WTC11 (cell line): ENCODE results near the gene CD40. TPM values are rescaled to one million over a fixed set of nuclear protein-coding genes. Genes with fewer than 3 reads are reported as not detected.

Experiments used
- FOXJ3 ChIP-seq: sonication (generic); formaldehyde crosslinking; IDR thresholded peaks from 2 replicates; pipeline ENCODE4 v1.9.0; 2021; ENCODE audit warnings: missing genetic modification reagents, mild to moderate bottlenecking, borderline replicate concordance
- GRHL2 ChIP-seq: fragments of 250-450 bp; sonication (Bioruptor Pico); IDR thresholded peaks from 2 replicates; pipeline ENCODE4 v1.8.0; 2022; ENCODE audit warnings: mild to moderate bottlenecking, moderate library complexity; ENCODE audit not compliant: insufficient replicate concordance, severe bottlenecking
- HMGA2 ChIP-seq: fragments of 250-450 bp; sonication (Bioruptor Pico); IDR thresholded peaks from 2 replicates; pipeline ENCODE4 v1.4.0; 2021; ENCODE audit warnings: mild to moderate bottlenecking, moderate library complexity
- KAT7 ChIP-seq: sonication (generic); formaldehyde crosslinking; IDR thresholded peaks from 2 replicates; pipeline ENCODE4 v1.8.1; 2023; ENCODE audit warnings: missing genetic modification reagents, mild to moderate bottlenecking, borderline replicate concordance
- NR1H2 ChIP-seq: sonication (generic); formaldehyde crosslinking; IDR thresholded peaks from 2 replicates; pipeline ENCODE4 v1.9.0; 2021; ENCODE audit warnings: mild to moderate bottlenecking, moderate library complexity, missing genetic modification reagents
- SMAD4 ChIP-seq: sonication (generic); formaldehyde crosslinking; IDR thresholded peaks from 2 replicates; pipeline ENCODE4 v1.8.0; 2022; ENCODE audit warnings: mild to moderate bottlenecking, missing genetic modification reagents
- SP1 ChIP-seq: sonication (generic); formaldehyde crosslinking; conservative IDR thresholded peaks from 2 replicates; pipeline ENCODE4 v1.8.1; 2022; ENCODE audit warnings: missing genetic modification reagents
- ZNF232 ChIP-seq: sonication (generic); formaldehyde crosslinking; IDR thresholded peaks from 2 replicates; pipeline ENCODE4 v1.8.0; 2022; ENCODE audit warnings: mild to moderate bottlenecking, missing genetic modification reagents
- ZNF317 ChIP-seq: sonication (generic); formaldehyde crosslinking; IDR thresholded peaks from 2 replicates; pipeline ENCODE4 v1.8.1; 2023; ENCODE audit warnings: low read depth, mild to moderate bottlenecking, moderate library complexity, missing genetic modification reagents, borderline replicate concordance
- ZNF671 ChIP-seq: fragments of 250-450 bp; sonication (Bioruptor Pico); IDR thresholded peaks from 2 replicates; pipeline ENCODE4 v1.8.0; 2021; ENCODE audit warnings: mild to moderate bottlenecking
- total RNA-seq: library from RNA; stranded (reverse); gene quantifications from 3 replicates; pipeline ENCODE4 v1.2.3, GENCODE V29; 2021
- TF ChIP-seq, protein P1 (sequence below): fragments of 250-450 bp; sonication (Bioruptor Pico); IDR thresholded peaks from 2 replicates; pipeline ENCODE4 v1.9.0; 2021; ENCODE audit warnings: mild to moderate bottlenecking, borderline replicate concordance
- TF ChIP-seq, protein P2 (sequence below): sonication (generic); formaldehyde crosslinking; IDR thresholded peaks from 2 replicates; pipeline ENCODE4 v1.8.0; 2022; ENCODE audit warnings: mild to moderate bottlenecking, missing genetic modification reagents
- TF ChIP-seq, protein P3 (sequence below): sonication (generic); formaldehyde crosslinking; IDR thresholded peaks from 2 replicates; pipeline ENCODE4 v1.8.1; 2022; ENCODE audit warnings: missing genetic modification reagents, borderline replicate concordance
- TF ChIP-seq, protein P4 (sequence below): fragments of 250-450 bp; sonication (Bioruptor Pico); conservative IDR thresholded peaks from 2 replicates; pipeline ENCODE4 v1.9.0; 2021; ENCODE audit warnings: mild to moderate bottlenecking
- TF ChIP-seq, protein P5 (sequence below): sonication (generic); formaldehyde crosslinking; IDR thresholded peaks from 2 replicates; pipeline ENCODE4 v1.8.1; 2022; ENCODE audit warnings: low read depth, missing genetic modification reagents, borderline replicate concordance
- TF ChIP-seq, protein P6 (sequence below): sonication (generic); formaldehyde crosslinking; conservative IDR thresholded peaks from 2 replicates; pipeline ENCODE4 v1.8.1; 2022; ENCODE audit warnings: mild to moderate bottlenecking, missing genetic modification reagents
- TF ChIP-seq, protein P7 (sequence below): sonication (generic); formaldehyde crosslinking; IDR thresholded peaks from 2 replicates; pipeline ENCODE4 v1.8.0; 2022; ENCODE audit warnings: mild to moderate bottlenecking, missing genetic modification reagents

The CD40 gene
- total RNA-seq, 1 experiment from 2014 or later: 14.8 TPM

DNA sequence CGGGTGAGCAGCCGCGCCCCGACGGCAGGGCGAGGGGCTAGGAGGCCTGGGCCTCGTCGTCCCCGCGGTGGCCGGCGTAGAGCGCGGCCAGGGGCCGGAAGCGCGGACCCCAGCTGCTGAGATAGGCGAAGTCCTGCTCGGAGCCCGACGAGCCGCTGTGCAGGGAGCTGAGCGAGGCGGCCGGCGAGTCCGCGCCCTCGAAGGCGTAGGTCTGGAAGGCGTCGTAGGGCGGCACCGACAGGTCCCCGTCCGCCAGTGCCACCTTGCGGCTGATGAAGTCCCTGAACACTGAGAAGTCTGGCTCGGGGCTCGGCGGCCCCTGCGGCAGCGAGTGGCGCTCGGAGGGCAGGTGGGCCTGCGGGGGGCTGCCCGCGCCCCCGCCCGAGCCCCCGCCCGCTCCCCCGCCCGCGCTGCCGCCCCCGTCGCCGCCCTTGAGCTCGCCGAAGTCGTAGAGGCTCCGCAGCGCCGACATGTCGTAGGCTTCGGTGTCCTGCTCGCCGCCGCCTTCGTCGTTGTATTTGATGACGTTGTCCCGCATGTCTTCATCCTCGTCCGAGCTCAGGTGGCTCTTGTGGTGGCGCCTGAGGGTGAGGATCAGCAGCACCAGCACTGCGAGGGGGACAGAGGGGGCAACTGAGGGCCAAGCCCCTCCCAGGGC lies 56.5 kb downstream of the CD40 start (continued):
- TF ChIP-seq, protein P1, sequence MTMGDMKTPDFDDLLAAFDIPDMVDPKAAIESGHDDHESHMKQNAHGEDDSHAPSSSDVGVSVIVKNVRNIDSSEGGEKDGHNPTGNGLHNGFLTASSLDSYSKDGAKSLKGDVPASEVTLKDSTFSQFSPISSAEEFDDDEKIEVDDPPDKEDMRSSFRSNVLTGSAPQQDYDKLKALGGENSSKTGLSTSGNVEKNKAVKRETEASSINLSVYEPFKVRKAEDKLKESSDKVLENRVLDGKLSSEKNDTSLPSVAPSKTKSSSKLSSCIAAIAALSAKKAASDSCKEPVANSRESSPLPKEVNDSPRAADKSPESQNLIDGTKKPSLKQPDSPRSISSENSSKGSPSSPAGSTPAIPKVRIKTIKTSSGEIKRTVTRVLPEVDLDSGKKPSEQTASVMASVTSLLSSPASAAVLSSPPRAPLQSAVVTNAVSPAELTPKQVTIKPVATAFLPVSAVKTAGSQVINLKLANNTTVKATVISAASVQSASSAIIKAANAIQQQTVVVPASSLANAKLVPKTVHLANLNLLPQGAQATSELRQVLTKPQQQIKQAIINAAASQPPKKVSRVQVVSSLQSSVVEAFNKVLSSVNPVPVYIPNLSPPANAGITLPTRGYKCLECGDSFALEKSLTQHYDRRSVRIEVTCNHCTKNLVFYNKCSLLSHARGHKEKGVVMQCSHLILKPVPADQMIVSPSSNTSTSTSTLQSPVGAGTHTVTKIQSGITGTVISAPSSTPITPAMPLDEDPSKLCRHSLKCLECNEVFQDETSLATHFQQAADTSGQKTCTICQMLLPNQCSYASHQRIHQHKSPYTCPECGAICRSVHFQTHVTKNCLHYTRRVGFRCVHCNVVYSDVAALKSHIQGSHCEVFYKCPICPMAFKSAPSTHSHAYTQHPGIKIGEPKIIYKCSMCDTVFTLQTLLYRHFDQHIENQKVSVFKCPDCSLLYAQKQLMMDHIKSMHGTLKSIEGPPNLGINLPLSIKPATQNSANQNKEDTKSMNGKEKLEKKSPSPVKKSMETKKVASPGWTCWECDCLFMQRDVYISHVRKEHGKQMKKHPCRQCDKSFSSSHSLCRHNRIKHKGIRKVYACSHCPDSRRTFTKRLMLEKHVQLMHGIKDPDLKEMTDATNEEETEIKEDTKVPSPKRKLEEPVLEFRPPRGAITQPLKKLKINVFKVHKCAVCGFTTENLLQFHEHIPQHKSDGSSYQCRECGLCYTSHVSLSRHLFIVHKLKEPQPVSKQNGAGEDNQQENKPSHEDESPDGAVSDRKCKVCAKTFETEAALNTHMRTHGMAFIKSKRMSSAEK: no peak
- no peak for TF ChIP-seq ZNF317 (CRISPR knock-in tag)
- TF ChIP-seq, protein P2, sequence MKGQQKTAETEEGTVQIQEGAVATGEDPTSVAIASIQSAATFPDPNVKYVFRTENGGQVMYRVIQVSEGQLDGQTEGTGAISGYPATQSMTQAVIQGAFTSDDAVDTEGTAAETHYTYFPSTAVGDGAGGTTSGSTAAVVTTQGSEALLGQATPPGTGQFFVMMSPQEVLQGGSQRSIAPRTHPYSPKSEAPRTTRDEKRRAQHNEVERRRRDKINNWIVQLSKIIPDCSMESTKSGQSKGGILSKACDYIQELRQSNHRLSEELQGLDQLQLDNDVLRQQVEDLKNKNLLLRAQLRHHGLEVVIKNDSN (CRISPR knock-in tag): peak; percentile 14; the same call in 1 of the 2 replicates
- TF ChIP-seq SP1 (CRISPR knock-in tag): 0 out of 2 replicates have a peak, but pooled peaks have one; percentile 32
- TF ChIP-seq, protein P3, sequence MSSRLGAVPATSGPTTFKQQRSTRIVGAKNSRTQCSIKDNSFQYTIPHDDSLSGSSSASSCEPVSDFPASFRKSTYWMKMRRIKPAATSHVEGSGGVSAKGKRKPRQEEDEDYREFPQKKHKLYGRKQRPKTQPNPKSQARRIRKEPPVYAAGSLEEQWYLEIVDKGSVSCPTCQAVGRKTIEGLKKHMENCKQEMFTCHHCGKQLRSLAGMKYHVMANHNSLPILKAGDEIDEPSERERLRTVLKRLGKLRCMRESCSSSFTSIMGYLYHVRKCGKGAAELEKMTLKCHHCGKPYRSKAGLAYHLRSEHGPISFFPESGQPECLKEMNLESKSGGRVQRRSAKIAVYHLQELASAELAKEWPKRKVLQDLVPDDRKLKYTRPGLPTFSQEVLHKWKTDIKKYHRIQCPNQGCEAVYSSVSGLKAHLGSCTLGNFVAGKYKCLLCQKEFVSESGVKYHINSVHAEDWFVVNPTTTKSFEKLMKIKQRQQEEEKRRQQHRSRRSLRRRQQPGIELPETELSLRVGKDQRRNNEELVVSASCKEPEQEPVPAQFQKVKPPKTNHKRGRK (CRISPR knock-in tag): no peak
- TF ChIP-seq ZNF232 (CRISPR knock-in tag): no peak
- TF ChIP-seq, protein P4, sequence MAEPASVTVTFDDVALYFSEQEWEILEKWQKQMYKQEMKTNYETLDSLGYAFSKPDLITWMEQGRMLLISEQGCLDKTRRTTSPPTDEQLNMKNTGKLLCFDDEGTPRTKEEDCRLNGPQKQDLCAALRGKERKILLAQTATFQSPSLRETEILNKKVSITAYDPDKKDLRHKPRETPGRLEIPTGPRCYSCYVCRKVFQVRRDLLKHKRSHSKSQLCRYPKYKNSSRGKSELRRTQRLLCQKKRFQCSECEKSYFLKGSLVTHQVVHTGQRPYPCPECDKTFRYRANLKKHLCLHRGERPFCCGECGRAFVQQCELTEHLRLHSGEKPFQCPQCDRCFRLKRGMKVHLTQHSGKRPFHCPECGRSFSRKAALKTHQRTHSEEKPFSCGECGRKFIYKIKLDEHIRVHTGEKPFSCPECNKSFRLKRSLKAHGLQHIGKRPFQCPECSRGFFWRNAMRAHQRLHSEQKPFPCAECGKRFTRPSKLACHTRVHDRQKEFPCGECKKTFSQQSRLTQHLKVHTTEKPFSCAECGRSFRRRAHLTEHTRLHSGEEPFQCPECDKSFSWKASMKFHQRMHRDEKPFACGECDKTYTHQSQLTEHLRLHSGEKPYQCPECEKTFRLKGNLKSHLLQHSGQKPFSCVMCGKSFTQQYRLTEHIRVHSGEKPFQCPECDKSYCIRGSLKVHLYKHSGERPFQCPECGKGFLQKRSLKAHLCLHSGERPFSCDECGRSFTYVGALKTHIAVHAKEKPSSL (CRISPR knock-in tag): no peak
- TF ChIP-seq FOXJ3 (CRISPR knock-in tag): no peak
- TF ChIP-seq HMGA2 (CRISPR knock-in tag): no peak
- TF ChIP-seq SMAD4 (CRISPR knock-in tag): no peak
- TF ChIP-seq GRHL2 (CRISPR knock-in tag): no peak
- no peak for TF ChIP-seq ZNF671
- TF ChIP-seq NR1H2 (CRISPR knock-in tag): no peak
- TF ChIP-seq, protein P5, sequence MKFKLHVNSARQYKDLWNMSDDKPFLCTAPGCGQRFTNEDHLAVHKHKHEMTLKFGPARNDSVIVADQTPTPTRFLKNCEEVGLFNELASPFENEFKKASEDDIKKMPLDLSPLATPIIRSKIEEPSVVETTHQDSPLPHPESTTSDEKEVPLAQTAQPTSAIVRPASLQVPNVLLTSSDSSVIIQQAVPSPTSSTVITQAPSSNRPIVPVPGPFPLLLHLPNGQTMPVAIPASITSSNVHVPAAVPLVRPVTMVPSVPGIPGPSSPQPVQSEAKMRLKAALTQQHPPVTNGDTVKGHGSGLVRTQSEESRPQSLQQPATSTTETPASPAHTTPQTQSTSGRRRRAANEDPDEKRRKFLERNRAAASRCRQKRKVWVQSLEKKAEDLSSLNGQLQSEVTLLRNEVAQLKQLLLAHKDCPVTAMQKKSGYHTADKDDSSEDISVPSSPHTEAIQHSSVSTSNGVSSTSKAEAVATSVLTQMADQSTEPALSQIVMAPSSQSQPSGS (CRISPR knock-in tag): no peak
- TF ChIP-seq, protein P6, sequence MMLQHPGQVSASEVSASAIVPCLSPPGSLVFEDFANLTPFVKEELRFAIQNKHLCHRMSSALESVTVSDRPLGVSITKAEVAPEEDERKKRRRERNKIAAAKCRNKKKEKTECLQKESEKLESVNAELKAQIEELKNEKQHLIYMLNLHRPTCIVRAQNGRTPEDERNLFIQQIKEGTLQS: no peak
- TF ChIP-seq, protein P7, sequence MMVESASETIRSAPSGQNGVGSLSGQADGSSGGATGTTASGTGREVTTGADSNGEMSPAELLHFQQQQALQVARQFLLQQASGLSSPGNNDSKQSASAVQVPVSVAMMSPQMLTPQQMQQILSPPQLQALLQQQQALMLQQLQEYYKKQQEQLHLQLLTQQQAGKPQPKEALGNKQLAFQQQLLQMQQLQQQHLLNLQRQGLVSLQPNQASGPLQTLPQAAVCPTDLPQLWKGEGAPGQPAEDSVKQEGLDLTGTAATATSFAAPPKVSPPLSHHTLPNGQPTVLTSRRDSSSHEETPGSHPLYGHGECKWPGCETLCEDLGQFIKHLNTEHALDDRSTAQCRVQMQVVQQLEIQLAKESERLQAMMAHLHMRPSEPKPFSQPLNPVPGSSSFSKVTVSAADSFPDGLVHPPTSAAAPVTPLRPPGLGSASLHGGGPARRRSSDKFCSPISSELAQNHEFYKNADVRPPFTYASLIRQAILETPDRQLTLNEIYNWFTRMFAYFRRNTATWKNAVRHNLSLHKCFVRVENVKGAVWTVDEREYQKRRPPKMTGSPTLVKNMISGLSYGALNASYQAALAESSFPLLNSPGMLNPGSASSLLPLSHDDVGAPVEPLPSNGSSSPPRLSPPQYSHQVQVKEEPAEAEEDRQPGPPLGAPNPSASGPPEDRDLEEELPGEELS (CRISPR knock-in tag): no peak
- no peak for TF ChIP-seq KAT7
- TF ChIP-seq, all 79 proteins: peak for 7
